Panc1 (cell line): ENCODE results near the gene MYO1F. TPM values are rescaled to one million over a fixed set of nuclear protein-coding genes. Genes with fewer than 3 reads are reported as not detected.

ENCODE experiments used
- ATAC-seq: fragments of 200-7000 bp; cut with Tn5 transposase; 2 replicates; pipeline ENCODE4 v1.9.1; 2020; ENCODE audit warnings: mild to moderate bottlenecking, moderate library complexity
- BruUV-seq: library from RNA; stranded (reverse); fragments of 400-500 nt; replicated peaks from 2 replicates; lab custom pipeline; 2021; lab: Mats Ljungman, UMichigan
- CTCF ChIA-PET: fragments of 300-600 bp; sonication (Branson Sonifier 250); formaldehyde crosslinking; loops from one replicate; lab custom pipeline; 2022; ENCODE audit warnings: antibody characterized with exemption; lab: Charles Lee
- POLR2A ChIA-PET: fragments of 300-600 bp; sonication (Branson Sonifier 250); formaldehyde crosslinking; loops from one replicate; lab custom pipeline; 2022; ENCODE audit warnings: antibody characterized with exemption; lab: Charles Lee
- DNase-seq: peaks from one replicate; pipeline ENCODE4 v3.0.0-alpha.2; 2010; ENCODE audit warnings: low read depth, low spot score
- H3K27ac ChIP-seq: 2 replicates; pipeline ENCODE4 v1.5.1; 2011; ENCODE audit warnings: mild to moderate bottlenecking, low read length, inconsistent platforms
- H3K27me3 ChIP-seq: fragments of 200-500 bp; sonication (Bioruptor generic); 2 replicates; pipeline ENCODE4 v1.6.0; 2014; ENCODE audit warnings: low read length, inconsistent platforms; ENCODE audit not compliant: control insufficient read depth, insufficient read depth
- H3K36me3 ChIP-seq: fragments of 200-500 bp; sonication (Bioruptor generic); 2 replicates; pipeline ENCODE4 v1.5.1; 2014; ENCODE audit warnings: inconsistent platforms, mild to moderate bottlenecking, low read length, moderate library complexity; ENCODE audit not compliant: control insufficient read depth, insufficient read depth
- H3K4me1 ChIP-seq: 2 replicates; pipeline ENCODE4 v1.5.1; 2011; ENCODE audit warnings: inconsistent platforms, mild to moderate bottlenecking, low read length, moderate library complexity; ENCODE audit not compliant: control insufficient read depth, insufficient read depth
- H3K4me3 ChIP-seq, 2 experiments: 2 replicates each; pipeline ENCODE4 v1.5.1; 2011 to 2012; ENCODE audit warnings: low read depth in 2 of 2, low read length in 2 of 2, mild to moderate bottlenecking in 2 of 2, inconsistent platforms in 1 of 2, moderate library complexity in 1 of 2
- H3K9me3 ChIP-seq: fragments of 200-500 bp; sonication (Bioruptor generic); 2 replicates; pipeline ENCODE4 v1.5.1; 2014; ENCODE audit warnings: low read depth, mild to moderate bottlenecking, inconsistent platforms, low read length, moderate library complexity; ENCODE audit not compliant: control insufficient read depth, insufficient read depth
- CTCF ChIP-seq: fragments of 450-650 bp; IDR thresholded peaks from 2 replicates; pipeline ENCODE4 v1.5.1; 2017; ENCODE audit warnings: mild to moderate bottlenecking
- POLR2AphosphoS5 ChIP-seq: IDR thresholded peaks from 2 replicates; pipeline ENCODE4 v1.6.1; 2012; ENCODE audit warnings: mild to moderate bottlenecking, low read depth, low read length, moderate library complexity
- REST ChIP-seq, 2 experiments: IDR thresholded peaks; 2 replicates each; pipeline ENCODE4 v1.6.1; 2011 to 2012; ENCODE audit warnings: low read depth in 2 of 2, control low read depth in 1 of 2, low read length in 1 of 2, mild to moderate bottlenecking in 1 of 2, moderate library complexity in 1 of 2; ENCODE audit not compliant: insufficient read depth in 1 of 2
- SIN3A ChIP-seq: IDR thresholded peaks from 2 replicates; pipeline ENCODE4 v1.6.1; 2012; ENCODE audit warnings: low read depth, mild to moderate bottlenecking, low read length, moderate library complexity, borderline replicate concordance; ENCODE audit not compliant: insufficient read depth
- TCF7L2 ChIP-seq: IDR thresholded peaks from 2 replicates; pipeline ENCODE4 v1.6.1; 2011; ENCODE audit warnings: mild to moderate bottlenecking, low read depth, low read length, inconsistent platforms
- in situ Hi-C: cut with HindIII; loops from 2 replicates; pipeline ENCODE4 v1.10.0; 2016; ENCODE audit warnings: low sequenced_read_pairs, low pct_unique_long_range_greater_than_20kb
- intact Hi-C: fragments of 100-400 bp; cut with micrococcal nuclease; formaldehyde crosslinking; loops from one replicate; pipeline ENCODE4 v1.10.0; 2022; ENCODE audit not compliant: unreplicated experiment
- total RNA-seq: library from RNA; stranded (reverse); gene quantifications from one replicate; pipeline ENCODE4 v1.2.1, GENCODE V29; 2021; ENCODE audit not compliant: unreplicated experiment

MYO1F gene
- total RNA-seq, 1 experiment from 2014 or later, result 0.33 TPM

GRCh38 chr19:8477889-8478288 lies 99.4 kb downstream of the MYO1F start:
- Histone ChIP-seq H3K4me3 (no peak overlapping the region), H3K27me3 (no peaks in the 10 kb centered on the region), H3K27ac (no peak overlapping the region), H3K36me3 (peaks cover 10% of the 10 kb centered on the region), H3K9me3 (no peaks in the 10 kb centered on the region), H3K4me1 (no peaks in the 10 kb centered on the region)
- POLR2A ChIA-PET, result no interaction called here
- CTCF ChIA-PET, result no interaction called here
- no TSS peak for BruUV-seq
- in situ Hi-C loops, result no loop called here
- DNase-seq (no peak), ATAC-seq (no peak)
- intact Hi-C loops, result no loop called here
- TF ChIP-seq POLR2AphosphoS5 (no peak), TCF7L2 (no peak), SIN3A (no peak), REST (IDR thresholded peaks at IDR 0.05; ENCODE audit: insufficient read depth in 1 of 2, low read depth in 2 of 2, low read length in 1 of 2) (no peak), CTCF (no peak)

- intact Hi-C loops (no loop called here), in situ Hi-C loops (no loop called here)
- Histone ChIP-seq H3K9me3 (no peaks in the 10 kb centered on the region), H3K36me3 (peaks cover 12% of the 10 kb centered on the region), H3K27ac (no peak overlapping the region), H3K27me3 (no peaks in the 10 kb centered on the region), H3K4me3 (no peak overlapping the region), H3K4me1 (no peaks in the 10 kb centered on the region)
- ChIA-PET POLR2A (no interaction called here), CTCF (no interaction called here)
- BruUV-seq, result no TSS peak
- no peak for DNase-seq
- no peak for TF ChIP-seq REST (IDR thresholded peaks at IDR 0.05; ENCODE audit: insufficient read depth in 1 of 2, low read depth in 2 of 2, low read length in 1 of 2)
- TF ChIP-seq SIN3A, result no peak
- no peak for TF ChIP-seq TCF7L2
- TF ChIP-seq POLR2AphosphoS5, result no peak
- TF ChIP-seq CTCF, result no peak
- no peak for ATAC-seq
Measured at GRCh38 chr19:8476524-8476923, 100.7 kb downstream of the MYO1F start.
